ENCODE measurements around the gene SNAP47.

The SNAP47 gene

DNA sequence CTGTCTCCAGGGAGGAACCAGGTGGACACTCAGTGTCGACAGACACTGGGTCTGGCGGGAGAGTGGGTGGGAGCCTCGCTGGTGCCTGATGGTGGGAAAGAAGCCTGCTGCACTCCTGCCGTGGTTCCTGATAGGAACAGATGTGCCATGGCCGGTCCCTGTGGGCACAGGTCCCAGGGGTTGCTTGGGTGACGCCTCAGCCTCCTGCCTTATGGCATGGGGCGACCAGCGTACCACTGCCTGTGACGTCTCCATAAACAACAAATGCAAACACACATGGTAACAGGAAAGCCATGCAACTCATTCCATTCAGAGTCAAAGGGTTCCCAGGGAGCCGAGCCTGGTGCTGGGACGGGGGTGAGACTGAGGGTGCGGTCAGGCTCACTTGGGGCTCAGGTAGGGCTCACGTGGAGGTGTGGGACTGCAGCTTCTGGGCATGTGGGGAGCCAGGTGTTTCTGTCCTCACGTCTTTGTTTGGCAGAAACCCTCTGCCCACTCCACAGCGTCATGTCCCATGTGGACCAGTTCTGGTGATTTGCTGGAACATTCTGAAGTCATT lies 34.8 kb downstream of the SNAP47 start:
- DNase-seq = no peak

DNA sequence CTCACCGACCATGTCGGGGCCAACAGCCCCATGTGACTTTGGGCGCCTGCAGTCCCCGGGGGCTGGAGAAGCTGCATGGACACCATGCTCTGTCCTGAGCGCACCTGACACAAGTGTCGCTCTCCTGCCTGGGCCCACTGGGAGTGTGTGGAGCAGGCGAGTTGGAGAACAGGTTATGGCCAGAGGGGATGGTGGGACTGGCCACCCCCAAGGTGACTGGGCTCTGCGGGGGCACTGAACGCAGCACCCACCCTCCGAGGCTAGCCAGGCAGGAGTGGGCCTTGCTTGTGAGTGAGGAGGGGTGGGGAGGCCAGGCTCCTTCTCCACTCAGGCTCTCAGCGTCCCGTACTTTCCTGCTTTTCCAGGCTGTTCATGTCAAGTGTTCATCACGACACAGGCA lies 35.6 kb downstream of the SNAP47 start:
- DNase-seq = no peak

DNA sequence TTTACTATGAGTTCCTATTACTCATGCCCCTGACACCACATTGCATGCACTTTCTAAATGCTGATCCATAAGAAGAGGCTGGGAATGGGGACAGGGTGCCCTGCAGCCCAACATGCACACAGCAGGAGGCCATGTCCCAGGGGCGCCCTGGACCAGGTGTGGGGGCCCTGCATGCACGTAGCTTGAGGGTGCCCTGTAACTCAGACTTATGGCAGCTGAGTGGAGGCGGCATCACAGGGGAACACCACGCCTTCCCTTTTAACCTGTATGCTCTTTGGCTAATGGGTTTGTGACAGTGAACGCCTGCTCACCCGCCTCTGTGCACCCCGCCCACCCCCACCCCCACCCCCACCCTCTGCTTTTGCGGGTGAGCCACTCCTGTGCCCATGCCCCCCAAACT lies 36.1 kb downstream of the SNAP47 start:
- no peak for DNase-seq

DNA sequence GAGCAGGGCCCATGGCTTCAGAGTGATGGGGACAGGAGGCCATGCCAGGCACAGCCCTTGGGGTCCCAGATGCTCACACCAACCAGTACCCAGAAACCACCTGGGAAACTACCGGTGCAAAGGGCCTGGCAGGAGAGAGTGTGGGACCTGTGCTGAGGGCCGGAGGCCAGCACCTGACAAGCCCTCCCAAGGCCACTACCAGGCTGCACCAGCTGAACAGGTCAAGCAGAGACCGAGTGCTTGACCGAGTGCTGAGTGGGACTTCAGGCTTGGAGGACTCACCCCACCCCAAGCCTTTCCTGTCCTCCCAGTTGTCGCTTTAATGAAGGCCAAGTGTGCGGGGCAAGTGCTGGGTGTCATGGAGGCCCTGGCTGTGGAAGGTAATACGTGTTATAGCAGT lies 36.5 kb downstream of the SNAP47 start:
- no peak for DNase-seq

DNA sequence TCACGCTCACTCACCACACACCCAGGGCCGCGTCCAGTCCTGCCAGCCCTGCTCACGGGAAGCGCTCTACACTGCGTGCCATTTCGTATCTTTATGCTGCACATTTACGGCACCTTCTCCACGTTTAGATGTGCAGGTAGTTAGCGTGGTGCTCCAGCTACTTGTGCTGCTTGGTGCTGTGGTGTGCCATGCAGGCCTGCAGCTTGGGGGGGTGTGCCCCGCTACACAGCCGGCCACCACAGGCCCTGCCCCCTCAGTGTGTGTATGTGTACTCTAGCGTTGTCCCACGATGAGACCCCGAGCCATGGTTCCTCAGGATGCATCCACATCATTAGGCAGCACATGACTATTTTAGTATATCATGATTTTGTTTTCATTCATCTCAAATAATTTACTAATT lies 38.3 kb downstream of the SNAP47 start:
- DNase-seq = no peak

DNA sequence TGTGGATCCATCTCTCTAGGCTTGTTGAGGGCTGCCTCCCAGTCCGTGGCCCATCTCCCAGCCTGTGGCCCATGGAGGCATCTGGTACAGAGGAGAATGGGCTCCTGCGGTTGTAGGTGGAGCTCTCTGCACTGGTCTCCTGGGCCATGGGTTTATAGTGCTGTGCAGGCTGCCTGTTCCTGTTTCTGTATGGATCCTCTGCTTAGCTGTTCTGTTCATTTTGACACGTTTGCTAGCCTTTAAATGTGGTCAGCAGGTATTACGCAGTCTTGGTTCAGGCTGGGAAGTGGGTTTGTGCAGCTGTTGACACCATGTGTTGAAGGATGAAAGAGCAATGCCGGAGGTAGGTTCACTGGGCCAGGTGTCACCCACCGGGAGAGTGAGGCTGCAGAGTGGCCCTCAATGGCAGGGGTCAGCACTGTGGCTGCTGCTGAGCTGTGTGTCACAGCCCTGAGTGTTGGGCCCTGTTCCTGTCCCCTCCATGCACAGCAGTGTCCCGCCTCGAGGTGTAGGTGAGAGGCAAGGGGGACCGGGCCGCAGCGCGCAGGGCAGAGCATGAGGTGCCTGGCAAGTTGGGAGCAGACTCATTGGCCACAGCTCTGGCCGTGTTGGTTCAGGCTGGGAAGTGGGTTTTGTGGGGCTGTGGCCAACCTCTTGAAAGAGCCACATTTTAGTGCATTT lies 39.0 kb downstream of the SNAP47 start:
- DNase-seq = no peak

DNA sequence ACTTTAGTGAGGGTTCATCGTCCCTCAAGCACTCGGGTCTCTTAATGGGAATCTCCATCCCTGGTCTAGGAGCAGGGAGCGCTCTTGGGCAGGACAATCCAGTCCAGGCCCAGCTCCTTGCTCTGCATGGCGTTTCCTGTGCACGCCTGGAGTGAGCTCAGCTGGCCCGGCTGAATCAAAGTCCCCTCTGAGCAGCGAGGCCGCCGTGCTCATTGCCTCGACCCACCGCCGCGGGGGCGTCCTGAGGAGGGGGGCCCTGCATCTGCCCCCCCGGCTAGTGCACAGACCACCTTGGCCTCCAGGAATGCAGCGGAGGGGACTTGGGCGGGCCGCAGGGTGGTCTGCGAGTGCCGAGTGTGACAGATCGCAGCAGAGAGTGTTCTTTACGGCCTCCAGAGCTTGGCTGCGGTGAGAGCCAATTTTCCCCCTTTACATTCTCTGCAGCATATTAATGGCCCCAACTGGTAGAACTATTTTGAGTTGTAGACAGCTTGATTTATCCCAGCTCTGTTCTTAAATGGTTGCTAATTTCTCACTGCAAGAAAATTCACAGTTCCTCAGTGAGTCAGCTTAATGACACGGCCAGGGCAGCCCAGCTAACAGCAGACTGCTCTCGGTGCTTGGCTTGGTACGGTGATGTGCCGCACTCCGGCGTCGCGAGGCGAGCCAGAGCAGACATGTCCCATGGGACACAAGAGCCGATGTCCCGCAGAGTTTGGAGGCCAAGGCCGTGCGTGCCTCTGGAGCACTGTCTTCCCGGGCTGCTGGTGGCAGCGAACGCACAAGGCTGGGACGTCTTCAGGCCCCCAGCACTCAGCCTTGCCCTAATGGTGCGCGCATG lies 39.8 kb downstream of the SNAP47 start:
- DNase-seq = no peak

DNA sequence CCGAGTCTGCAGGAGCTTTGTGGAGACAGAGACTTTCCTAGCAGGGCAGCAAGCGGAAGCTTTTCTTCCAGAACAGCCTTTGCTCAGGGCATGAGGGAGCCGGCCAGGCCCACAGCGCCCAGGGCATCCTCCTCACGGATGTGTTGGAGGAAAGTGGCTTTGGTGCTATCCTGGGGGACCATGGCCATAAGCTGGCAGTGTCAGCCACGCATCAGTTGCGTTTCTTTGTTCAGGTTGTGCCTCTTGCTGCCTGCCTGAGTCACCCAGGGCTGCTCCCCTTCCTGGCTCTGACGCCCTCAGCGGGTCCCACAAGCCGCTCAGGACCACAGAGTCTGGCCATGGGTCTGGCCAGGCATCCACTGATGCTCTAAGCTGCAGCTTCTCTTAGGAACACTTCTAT lies 40.6 kb downstream of the SNAP47 start:
- DNase-seq = no peak

DNA sequence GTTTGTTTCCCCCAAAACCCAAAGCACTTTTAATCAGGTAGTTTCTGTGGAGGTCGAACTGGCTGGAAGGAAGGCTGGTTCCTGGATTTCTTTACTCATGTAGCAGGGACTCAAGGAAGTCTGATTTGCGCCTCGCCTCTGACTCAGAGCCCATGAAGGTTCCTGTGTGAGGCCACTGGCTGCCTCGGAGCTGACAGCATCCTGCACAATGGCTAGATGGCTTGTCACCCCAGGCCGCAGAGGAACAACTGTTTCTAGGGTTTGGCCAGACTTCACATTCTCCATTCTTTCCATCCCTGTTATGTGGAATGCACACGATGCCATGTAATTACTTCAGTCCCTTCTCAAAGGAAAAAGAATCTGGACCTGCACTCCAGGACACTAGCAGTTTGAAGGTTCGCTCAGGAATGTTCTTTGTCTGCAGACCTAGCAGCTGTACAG lies 41.1 kb downstream of the SNAP47 start:
- no peak for DNase-seq

DNA sequence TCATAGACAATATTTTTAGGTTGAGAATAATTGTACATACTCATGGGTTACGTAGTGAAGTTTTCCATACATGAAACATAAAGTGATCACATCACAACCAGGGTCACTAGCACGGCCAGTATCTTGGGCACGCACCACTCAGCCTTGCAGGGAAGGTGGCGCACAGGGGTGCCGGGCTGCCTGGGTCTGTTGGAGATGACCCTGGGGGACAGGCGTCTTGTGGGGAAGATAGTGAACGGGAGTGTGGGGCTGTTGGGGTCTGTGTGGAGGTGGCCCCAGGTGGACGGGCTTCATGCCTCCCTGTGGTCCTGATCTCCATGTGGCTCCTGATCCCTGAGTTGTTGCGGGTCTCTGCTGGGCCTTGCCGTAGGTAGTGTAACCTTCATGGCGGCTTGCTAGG lies 41.9 kb downstream of the SNAP47 start:
- no peak for DNase-seq

DNA sequence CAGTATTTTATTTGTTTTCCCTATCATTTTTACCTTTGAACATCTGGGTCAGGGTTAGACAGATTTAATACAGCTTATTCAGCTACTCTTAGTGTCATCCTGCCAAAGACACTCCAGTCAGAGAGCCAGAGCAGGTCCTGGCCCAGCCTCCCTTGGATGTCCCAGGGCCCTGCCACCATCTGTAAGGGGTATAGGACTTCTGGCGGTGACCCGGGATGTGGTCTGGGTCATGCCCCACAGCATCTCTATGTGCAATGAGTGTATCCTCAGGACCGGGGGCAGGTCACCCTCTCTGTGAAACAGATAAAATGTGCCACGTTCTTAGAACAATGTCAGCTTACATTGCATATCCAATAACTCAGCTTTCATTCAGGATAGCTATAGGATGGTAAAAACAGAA lies 42.4 kb downstream of the SNAP47 start:
- DNase-seq = no peak

DNA sequence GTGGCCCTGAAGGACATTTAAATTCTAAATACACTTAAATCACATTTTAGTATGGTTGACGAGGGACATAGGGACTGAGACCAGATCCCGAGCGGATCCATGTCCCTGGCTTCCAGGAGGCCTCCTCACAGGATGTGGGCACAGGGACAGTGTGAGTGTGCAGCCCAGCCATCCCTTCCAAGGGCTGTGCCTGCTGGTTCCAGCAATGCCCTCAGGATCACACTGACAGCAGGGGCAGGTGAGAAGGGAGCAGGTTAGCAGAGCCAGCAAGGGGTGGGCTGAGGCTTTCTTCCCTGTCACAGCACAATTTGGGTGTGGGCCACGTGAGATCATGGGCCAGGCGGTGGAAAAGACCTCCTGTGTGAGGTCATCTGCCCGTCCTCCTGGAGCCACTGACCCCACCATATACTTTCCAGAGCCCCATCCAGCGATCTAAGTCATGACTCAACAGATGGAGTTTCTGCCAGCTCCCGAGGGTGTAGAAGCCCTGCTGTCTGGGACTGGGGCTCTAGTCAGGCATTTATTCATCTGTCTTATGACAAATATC lies 43.2 kb downstream of the SNAP47 start:
- DNase-seq = no peak

DNA sequence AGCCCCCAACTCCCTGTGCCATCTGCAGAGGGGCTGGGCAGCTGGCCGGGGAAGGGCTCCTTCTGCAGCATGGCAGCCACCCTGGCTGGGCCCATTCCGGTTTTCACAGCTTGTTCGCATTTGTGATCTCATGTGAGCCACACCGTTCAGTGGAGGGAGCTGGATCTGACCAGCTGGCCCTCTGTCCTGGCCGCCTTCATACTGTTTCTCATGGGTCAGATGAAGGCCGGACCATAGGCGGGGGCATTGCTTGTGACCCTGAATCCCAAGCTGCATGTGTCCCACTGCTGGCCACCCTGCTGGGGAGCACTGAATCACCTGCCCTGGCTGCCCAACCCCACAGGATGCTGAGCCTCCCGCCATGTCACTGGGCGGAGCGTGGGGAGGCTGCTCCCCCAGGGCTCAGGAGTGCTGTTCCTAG lies 43.8 kb downstream of the SNAP47 start:
- no peak for DNase-seq

DNA sequence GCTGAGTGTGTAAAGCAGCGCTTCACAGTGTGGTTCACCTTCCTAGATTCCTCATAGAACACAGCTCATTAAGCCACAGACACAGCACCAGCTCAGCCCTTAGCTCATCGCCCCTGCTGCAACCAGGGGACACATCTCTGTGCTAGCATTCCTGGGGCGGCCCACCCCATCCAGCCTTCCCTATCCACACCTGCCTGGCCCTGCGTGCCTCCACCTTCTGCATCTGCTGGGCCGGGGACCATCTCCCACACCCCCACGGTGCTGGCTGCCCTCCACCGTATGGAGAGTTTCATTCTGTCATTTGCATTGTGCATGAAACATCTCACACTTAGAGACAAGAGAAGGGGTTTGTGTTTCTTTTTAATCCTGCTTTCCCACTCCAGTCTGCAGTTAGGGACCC lies 44.5 kb downstream of the SNAP47 start:
- no peak for DNase-seq

DNA sequence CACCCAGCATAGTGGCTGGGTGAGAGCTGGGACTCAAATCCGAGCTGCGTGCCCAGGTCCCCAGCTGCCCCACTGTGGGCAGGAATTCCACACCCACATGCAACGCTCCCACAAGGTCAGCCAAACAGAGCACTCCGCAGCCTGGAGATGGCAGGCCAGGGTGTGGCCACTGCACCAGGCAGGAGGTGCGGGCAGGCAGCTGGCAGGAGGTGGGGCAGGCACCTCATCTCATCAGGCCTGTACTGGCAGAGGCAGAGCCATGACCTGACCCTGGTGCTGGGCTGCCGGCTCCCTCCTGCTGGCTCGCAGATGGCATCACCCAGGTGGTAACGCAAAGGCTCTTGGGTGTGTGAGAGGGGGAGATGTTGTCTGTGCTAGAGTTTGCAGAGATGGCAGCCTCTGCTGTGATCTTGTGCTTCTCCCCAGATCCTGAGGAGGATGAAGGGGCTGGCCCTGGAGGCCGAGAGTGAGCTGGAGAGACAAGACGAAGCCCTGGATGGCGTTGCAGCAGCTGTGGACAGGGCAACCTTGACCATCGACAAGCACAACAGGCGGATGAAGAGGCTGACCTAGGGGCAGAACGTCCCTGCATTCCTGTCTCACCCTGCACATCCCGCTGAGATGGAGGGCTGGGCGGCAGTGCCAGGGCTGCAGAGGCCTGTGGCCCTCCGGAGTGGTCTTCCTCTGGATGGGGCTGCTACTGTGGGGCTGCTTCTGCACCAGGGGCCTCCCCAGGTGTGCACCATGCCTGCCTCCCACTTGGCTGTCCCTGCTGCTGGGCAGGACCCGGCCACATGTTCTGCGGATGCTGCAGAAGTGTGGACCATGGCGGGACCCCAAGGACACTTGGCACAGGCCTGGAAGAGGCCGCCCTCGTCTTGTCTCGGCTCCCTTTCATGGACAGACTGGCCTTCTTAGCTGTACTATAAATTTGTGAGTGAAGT lies 45.1 kb downstream of the SNAP47 start:
- no peak for DNase-seq

DNA sequence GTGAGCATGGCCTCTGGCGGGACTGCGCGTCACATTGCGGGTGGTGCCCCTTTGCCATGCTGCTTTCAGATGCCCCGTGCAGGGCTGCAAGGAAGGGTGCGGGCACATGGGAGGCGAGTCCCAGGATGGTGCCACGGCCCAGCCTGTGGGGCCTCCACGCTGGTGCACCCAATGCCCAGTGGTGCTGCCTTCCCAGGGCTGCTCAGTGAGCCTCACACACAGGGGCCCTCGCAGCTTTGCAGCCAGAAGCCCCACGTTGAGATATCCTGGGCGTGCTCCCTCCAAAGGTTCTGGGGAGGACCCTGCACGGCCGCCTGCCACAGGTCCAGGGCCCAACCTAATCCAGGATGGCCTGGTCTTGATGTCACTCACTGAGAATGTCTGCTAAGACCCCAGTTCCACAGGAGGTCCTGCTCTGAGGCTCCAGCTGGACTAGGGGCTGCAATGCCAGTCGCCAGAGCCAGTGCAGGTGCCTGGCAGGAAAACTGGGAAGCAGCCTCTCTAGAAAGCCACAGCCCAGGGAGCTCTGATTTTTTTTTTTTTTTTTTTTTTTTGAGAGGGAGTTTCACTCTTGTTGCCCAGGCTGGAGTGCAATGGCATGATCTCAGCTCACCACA lies 46.2 kb downstream of the SNAP47 start:
- no peak for DNase-seq

DNA sequence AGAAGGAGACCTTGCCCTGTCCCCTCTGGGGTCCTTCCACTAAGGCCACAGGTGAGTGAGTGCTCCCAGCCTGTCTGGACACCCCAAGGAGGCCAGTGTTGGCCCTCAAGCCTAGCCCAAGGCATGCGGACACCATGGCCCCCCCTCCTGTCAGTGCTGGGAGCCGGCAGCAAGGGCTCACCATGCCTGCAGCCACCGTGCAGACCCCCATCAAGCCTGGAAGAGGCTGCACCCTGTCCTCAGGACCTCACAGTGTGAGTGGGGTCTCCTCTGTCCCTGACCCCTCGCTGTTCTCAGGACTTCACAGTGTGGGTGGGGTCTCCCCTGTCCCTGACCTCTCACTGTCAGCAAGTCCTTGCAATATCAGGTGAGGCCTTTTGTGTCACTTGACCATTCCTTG lies 47.0 kb downstream of the SNAP47 start:
- no peak for DNase-seq

DNA sequence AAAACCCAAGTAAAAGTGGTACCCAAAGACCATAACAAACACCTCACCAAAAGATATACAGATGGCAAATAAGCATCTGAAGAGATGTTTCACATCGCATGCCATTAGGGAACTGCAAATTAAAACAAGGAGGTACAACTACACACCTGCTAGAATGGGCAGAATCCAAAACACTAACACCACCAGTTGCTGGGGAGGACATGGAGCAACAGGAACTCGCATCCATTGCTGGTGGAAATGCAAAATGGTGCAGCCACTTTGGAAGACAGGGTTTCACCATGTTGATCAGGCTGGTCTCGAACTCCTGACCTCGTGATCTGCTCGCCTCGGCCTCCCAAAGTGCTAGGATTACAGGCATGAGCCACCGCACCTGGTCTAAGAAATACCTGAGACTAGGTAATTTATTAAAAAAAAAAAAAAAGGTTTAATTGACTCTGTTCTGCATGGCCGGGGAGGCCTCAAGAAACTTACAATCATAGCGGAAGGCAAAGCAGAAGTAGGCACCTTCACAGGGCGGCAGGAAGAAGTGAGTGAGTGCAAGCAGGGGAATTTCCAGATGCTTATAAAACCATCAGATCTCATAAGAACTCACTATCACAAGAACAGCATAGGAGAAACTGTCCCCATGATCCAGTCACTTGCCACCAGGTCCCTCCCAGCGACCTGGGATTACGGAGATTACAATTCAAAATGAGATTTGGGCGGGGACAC lies 50.0 kb downstream of the SNAP47 start:
- DNase-seq = no peak

DNA sequence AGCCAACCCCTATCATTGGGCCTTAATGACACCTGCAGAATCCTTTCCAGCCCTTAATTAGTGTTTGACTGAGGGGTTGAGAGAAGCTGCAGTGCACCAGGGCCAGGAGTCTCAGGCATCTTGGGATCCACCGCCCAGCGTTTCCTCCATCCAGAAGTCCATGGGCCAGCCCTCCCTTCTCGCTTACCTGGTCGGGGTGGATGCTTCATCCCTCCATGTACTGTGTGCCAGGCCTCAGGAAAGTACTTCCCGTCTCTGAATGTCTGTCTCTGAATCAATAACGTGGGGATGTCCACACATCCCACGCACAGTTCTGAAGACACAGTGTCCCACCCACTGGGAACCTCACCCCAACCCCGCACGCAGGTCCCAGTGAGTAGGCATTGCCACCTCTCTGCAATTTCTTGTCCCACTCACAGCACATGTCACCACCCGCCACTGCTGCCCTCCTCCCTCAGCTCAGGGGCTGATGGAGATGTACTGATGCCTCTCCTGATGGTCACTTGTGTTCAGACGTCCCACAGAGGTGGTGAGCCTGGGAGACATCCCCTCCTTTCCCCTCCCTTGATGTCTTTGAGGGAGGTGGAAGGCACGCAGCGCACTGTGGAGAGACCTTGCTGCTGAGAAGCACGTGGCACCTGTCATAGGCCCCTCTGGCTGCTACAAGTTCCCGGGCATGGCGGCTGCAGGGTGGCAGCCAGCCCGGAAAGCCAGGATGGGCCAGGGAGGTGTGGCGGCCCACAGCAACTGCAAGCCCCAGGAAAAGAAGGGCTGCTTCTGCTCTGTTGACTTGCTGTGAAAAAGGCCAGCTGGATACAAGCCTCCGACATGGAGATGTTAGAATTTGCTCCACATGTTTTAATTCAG lies 50.8 kb downstream of the SNAP47 start:
- DNase-seq = peak; percentile 8

DNA sequence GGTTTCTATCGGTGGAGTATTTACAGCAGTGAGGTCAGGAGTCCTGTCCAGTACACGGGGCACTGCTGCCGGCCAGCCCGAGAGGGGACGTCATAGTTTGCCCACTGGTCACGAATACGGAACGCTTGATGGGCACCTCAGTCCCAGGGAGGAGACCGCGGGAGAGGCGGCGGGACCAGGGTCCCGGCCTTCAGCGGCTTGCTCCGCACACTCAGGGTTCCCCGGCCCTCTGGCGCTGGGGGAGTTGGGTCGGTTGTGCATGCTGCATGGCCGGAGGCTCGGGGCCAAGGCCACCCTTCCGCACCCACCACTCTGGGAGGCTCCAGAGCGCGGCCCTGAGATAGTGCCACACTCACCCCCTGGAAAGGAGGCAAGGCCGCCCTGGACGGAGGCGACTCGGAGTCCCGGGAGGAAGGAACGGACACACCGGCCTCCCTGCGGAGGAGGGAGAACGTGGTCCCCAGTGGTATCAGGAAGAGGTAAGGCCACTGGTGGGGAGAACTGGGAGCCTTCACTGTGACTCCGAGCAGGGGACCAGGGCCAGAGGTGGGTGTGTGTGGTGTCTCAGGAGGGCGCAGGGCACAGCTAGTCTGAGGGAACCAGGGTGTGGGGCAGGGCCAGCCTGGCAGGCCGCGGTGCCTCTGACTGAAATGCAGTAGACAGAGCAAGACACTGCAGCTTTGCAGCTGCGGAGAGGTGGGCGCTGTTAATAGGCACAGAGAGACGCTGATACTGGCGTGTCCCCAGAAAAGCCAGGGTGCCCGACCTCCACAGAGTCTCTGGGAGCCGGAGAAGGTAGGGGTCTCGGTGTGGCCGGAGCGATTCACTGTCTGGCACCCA lies 51.7 kb downstream of the SNAP47 start:
- peak; percentile 18 for DNase-seq
